OCI-LY3 (cell line): ENCODE measurements around the gene ANKRD33B.

Source experiments
- EZH2phosphoT487 ChIP-seq: fragments of 200-600 bp; shearing (Covaris generic); IDR thresholded peaks from 2 replicates; pipeline ENCODE4 v1.6.1; 2018; ENCODE audit warnings: antibody characterized with exemption, mixed run types, low read depth
- TF ChIP-seq, protein P1 (sequence below): fragments of 200-600, 300-600 bp; sonication (generic); IDR thresholded peaks from 2 replicates; pipeline ENCODE4 v1.5.1; 2014; ENCODE audit warnings: antibody characterized with exemption, low read length, low read depth

GRCh38 chr5:10690460-10691440 is 126.9 kb downstream of the ANKRD33B start:
- TF ChIP-seq EZH2phosphoT487: no peak
- TF ChIP-seq, protein P1, sequence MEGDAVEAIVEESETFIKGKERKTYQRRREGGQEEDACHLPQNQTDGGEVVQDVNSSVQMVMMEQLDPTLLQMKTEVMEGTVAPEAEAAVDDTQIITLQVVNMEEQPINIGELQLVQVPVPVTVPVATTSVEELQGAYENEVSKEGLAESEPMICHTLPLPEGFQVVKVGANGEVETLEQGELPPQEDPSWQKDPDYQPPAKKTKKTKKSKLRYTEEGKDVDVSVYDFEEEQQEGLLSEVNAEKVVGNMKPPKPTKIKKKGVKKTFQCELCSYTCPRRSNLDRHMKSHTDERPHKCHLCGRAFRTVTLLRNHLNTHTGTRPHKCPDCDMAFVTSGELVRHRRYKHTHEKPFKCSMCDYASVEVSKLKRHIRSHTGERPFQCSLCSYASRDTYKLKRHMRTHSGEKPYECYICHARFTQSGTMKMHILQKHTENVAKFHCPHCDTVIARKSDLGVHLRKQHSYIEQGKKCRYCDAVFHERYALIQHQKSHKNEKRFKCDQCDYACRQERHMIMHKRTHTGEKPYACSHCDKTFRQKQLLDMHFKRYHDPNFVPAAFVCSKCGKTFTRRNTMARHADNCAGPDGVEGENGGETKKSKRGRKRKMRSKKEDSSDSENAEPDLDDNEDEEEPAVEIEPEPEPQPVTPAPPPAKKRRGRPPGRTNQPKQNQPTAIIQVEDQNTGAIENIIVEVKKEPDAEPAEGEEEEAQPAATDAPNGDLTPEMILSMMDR: no peak
